ENCODE data around the gene PSD. TPM values are rescaled to one million over a fixed set of nuclear protein-coding genes. Genes with fewer than 3 reads are reported as not detected.

The PSD gene
- total RNA-seq, 1 experiment from 2014 or later, result 0.75 TPM

- POLR2A ChIA-PET, result interaction anchor here (0.6 to 6.1 kb wide), 16 partner anchors 9 to 288 kb away, joined by 3 to 119 read pairs (median 4); partner anchors contain the start of genes ACTR1A, C10orf95, CUEDC2 and GBF1
- peaks cover 17% of the 10 kb centered on the region for H3K36me3 Mint-ChIP-seq (ENCODE audit: insufficient read depth, unreplicated experiment)
- H3K4me3 Mint-ChIP-seq (ENCODE audit: unreplicated experiment), result peak overlapping the region; percentile 99
- no peak for TF ChIP-seq CTCF (IDR thresholded peaks at IDR 0.05; ENCODE audit: unreplicated experiment)
- peaks cover 15% of the 10 kb centered on the region for H3K4me1 Mint-ChIP-seq (ENCODE audit: insufficient read depth, unreplicated experiment)
- BruUV-seq (replicated peaks), result TSS peak; percentile 78
- no peaks in the 10 kb centered on the region for H3K9me3 Mint-ChIP-seq (ENCODE audit: unreplicated experiment)
- DNase-seq (ENCODE audit: unreplicated experiment), result no peak
- peak overlapping the region; percentile 64 for H3K27ac Mint-ChIP-seq (ENCODE audit: low read depth, unreplicated experiment)
- intact Hi-C loops (cut with micrococcal nuclease), result loop anchor here (5.0 to 10.0 kb wide), 2 partner anchors 159 to 199 kb away; partner anchors contain the start of gene ELOVL3
- CTCF ChIA-PET, result interaction anchor here (0.6 to 8.6 kb wide), 25 partner anchors 9 to 306 kb away, joined by 3 to 137 read pairs (median 4); partner anchors contain the start of genes C10orf95, CUEDC2 and NFKB2
- H3K27me3 Mint-ChIP-seq (ENCODE audit: insufficient read depth, unreplicated experiment), result no peaks in the 10 kb centered on the region
Measured at GRCh38 chr10:102423372-102423968, 4.9 kb upstream of the PSD start.

- CTCF ChIA-PET, result interaction anchor here (0.6 to 8.6 kb wide), 32 partner anchors 10 to 473 kb away, joined by 3 to 137 read pairs (median 4); partner anchors contain the start of genes C10orf95, CUEDC2 and NFKB2
- intact Hi-C loops (cut with micrococcal nuclease), result loop anchor here (1.0 to 10.0 kb wide), 4 partner anchors 57 to 253 kb away; partner anchors contain the start of gene ELOVL3
- POLR2A ChIA-PET, result interaction anchor here (0.6 to 6.1 kb wide), 23 partner anchors 10 to 1362 kb away, joined by 3 to 119 read pairs (median 4); partner anchors contain the start of genes ACTR1A, C10orf95, CUEDC2 and GBF1
- H3K9me3 Mint-ChIP-seq (ENCODE audit: unreplicated experiment), result no peaks in the 10 kb centered on the region
- H3K4me1 Mint-ChIP-seq (ENCODE audit: insufficient read depth, unreplicated experiment), result peaks cover 13% of the 10 kb centered on the region
- peak overlapping the region; percentile 64 for H3K27ac Mint-ChIP-seq (ENCODE audit: low read depth, unreplicated experiment)
- no peaks in the 10 kb centered on the region for H3K27me3 Mint-ChIP-seq (ENCODE audit: insufficient read depth, unreplicated experiment)
- H3K4me3 Mint-ChIP-seq (ENCODE audit: unreplicated experiment), result peak overlapping the region; percentile 99
- no TSS peak for BruUV-seq (replicated peaks)
- peak; percentile 90 for TF ChIP-seq CTCF (IDR thresholded peaks at IDR 0.05; ENCODE audit: unreplicated experiment)
- peak; percentile 75 for DNase-seq (ENCODE audit: unreplicated experiment)
- H3K36me3 Mint-ChIP-seq (ENCODE audit: insufficient read depth, unreplicated experiment), result peaks cover 17% of the 10 kb centered on the region
Measured at GRCh38 chr10:102422545-102423129, 4.1 kb upstream of the PSD start.

DNA sequence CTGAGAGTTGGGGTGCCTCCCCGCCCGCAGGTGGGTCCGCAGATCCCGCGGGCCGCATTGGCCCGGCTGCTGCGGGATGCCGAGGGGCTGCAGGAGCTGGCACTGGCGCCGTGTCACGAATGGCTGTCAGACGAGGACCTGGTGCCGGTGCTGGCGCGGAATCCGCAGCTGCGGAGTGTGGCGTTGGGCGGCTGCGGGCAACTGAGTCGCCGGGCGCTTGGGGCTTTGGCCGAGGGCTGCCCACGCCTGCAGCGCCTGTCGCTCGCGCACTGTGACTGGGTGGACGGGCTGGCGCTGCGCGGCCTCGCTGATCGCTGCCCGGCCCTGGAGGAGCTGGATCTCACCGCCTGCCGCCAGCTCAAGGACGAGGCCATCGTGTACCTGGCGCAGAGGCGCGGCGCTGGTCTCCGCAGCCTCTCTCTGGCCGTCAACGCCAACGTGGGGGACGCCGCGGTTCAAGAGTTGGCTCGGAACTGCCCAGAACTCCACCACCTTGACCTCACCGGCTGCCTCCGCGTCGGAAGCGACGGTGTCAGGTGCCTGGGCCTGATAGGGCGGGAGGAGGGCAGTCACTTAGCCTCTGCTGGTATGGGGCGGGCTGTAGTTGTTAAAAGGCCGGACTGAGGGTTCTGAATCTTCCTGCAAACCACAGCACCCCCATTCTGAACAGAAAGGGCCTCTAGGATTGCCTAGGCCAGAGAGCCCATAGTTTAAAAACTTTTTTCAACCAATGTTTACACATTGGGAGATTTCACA is 3.4 kb upstream of the PSD start:
- TF ChIP-seq CTCF (IDR thresholded peaks at IDR 0.05; ENCODE audit: unreplicated experiment), result no peak
- TSS peak; percentile 64 for BruUV-seq (replicated peaks)
- peak overlapping the region; percentile 64 for H3K27ac Mint-ChIP-seq (ENCODE audit: low read depth, unreplicated experiment)
- CTCF ChIA-PET, result interaction anchor here (0.6 to 8.6 kb wide), 25 partner anchors 11 to 474 kb away, joined by 3 to 137 read pairs (median 5); partner anchors contain the start of genes C10orf95, CUEDC2 and NFKB2
- peak overlapping the region; percentile 99 for H3K4me3 Mint-ChIP-seq (ENCODE audit: unreplicated experiment)
- H3K27me3 Mint-ChIP-seq (ENCODE audit: insufficient read depth, unreplicated experiment), result no peaks in the 10 kb centered on the region
- peaks cover 17% of the 10 kb centered on the region for H3K36me3 Mint-ChIP-seq (ENCODE audit: insufficient read depth, unreplicated experiment)
- POLR2A ChIA-PET, result interaction anchor here (0.6 to 6.1 kb wide), 25 partner anchors 9 to 1362 kb away, joined by 3 to 119 read pairs (median 5); partner anchors contain the start of genes ACTR1A, C10orf95, CUEDC2 and GBF1
- intact Hi-C loops (cut with micrococcal nuclease), result loop anchor here (1.0 to 10.0 kb wide), 6 partner anchors 19 to 253 kb away; partner anchors contain the start of genes ELOVL3 and NFKB2
- peak; percentile 63 for DNase-seq (ENCODE audit: unreplicated experiment)
- peaks cover 6% of the 10 kb centered on the region for H3K4me1 Mint-ChIP-seq (ENCODE audit: insufficient read depth, unreplicated experiment)
- no peaks in the 10 kb centered on the region for H3K9me3 Mint-ChIP-seq (ENCODE audit: unreplicated experiment)

Data from MCF 10A (cell line).